GM12878 (cell line): ENCODE measurements around the gene ARHGAP5. TPM values are rescaled to one million over a fixed set of nuclear protein-coding genes. Genes with fewer than 3 reads are reported as not detected.

Source experiments
- ATAC-seq: fragments of 200-7000 bp; cut with Tn5 transposase; 3 replicates; pipeline ENCODE4 v1.9.1; 2020; ENCODE audit warnings: mild to moderate bottlenecking, moderate library complexity
- BruUV-seq: library from RNA; stranded (reverse); fragments of 400-500 nt; replicated peaks from 2 replicates; lab custom pipeline; 2021; lab: Mats Ljungman, UMichigan
- CTCF ChIA-PET: fragments of 300-600 bp; sonication (Branson Sonifier 250); formaldehyde crosslinking; extraction: SDS; loops from one replicate; lab custom pipeline; 2021; ENCODE audit warnings: inconsistent platforms; lab: Yijun Ruan, JAX
- POLR2A ChIA-PET: fragments of 350-600 bp; formaldehyde crosslinking; extraction: SDS; loops from one replicate; lab custom pipeline; 2021; ENCODE audit warnings: inconsistent platforms; lab: Charles Lee
- RAD21 ChIA-PET: fragments of 300-600 bp; sonication (Branson Sonifier 250); formaldehyde crosslinking; loops from one replicate; lab custom pipeline; 2023; ENCODE audit warnings: antibody characterized with exemption; ENCODE audit not compliant: unreplicated experiment; lab: Charles Lee
- SMC1A ChIA-PET: fragments of 300-600 bp; sonication (Branson Sonifier 250); formaldehyde crosslinking; loops from one replicate; lab custom pipeline; 2023; ENCODE audit not compliant: unreplicated experiment, uncharacterized antibody; lab: Charles Lee
- DNase-seq: peaks from one replicate; pipeline ENCODE4 v3.0.0-alpha.2; 2011; ENCODE audit warnings: low read depth, low spot score
- FAIRE-seq: peaks from 3 replicates; lab custom pipeline; 2011; peaks lifted over from hg19 to GRCh38; lab: Jason Lieb, UNC
- H2AFZ ChIP-seq: 2 replicates; pipeline ENCODE4 v1.6.0; 2011; ENCODE audit warnings: low read depth, low read length, control low read depth; ENCODE audit not compliant: control insufficient read depth
- H3K27ac ChIP-seq: 2 replicates; pipeline ENCODE4 v1.5.1; 2011; ENCODE audit warnings: control low read depth; ENCODE audit not compliant: control insufficient read depth, insufficient read depth
- H3K27me3 ChIP-seq, 2 experiments: replicated peaks in 1 of 2; 2 replicates each; pipeline versions ENCODE4 v1.6.0 to v1.6.1; 2011; ENCODE audit warnings: low read length in 1 of 2; ENCODE audit not compliant: control insufficient read depth in 2 of 2, insufficient read depth in 2 of 2
- H3K36me3 ChIP-seq, 2 experiments: 2 replicates each; pipeline ENCODE4 v1.5.1; 2011; ENCODE audit warnings: low read length in 1 of 2; ENCODE audit not compliant: control insufficient read depth in 2 of 2, insufficient read depth in 2 of 2
- H3K4me1 ChIP-seq: 2 replicates; pipeline ENCODE4 v1.6.1; 2011; ENCODE audit warnings: mild to moderate bottlenecking, low read length, moderate library complexity, mixed read lengths; ENCODE audit not compliant: control insufficient read depth, insufficient read depth
- H3K4me2 ChIP-seq: 2 replicates; pipeline ENCODE4 v1.6.0; 2011; ENCODE audit warnings: control low read depth; ENCODE audit not compliant: control insufficient read depth, insufficient read depth
- H3K4me3 ChIP-seq: fragments of 200-600 bp; sonication (generic); 2 replicates; pipeline ENCODE4 v1.5.1; 2016
- H3K79me2 ChIP-seq: 2 replicates; pipeline ENCODE4 v1.6.0; 2011; ENCODE audit warnings: low read length; ENCODE audit not compliant: control insufficient read depth, insufficient read depth
- H3K9ac ChIP-seq: 2 replicates; pipeline ENCODE4 v1.8.0; 2011; ENCODE audit warnings: low read length, control low read depth, mixed read lengths; ENCODE audit not compliant: control insufficient read depth, insufficient read depth
- H3K9me3 ChIP-seq: replicated peaks from 3 replicates; pipeline ENCODE4 v1.5.1; 2011; ENCODE audit warnings: mild to moderate bottlenecking, low read length; ENCODE audit not compliant: control insufficient read depth, insufficient read depth
- H4K20me1 ChIP-seq: 2 replicates; pipeline ENCODE4 v1.6.0; 2011; ENCODE audit not compliant: control insufficient read depth, insufficient read depth
- ATF7 ChIP-seq: fragments of 450-650 bp; IDR thresholded peaks from 2 replicates; pipeline ENCODE4 v1.6.1; 2016; ENCODE audit warnings: low read depth, mild to moderate bottlenecking
- CBFB ChIP-seq: IDR thresholded peaks from 2 replicates; pipeline ENCODE4 v1.6.1; 2016; ENCODE audit warnings: antibody characterized with exemption, low read depth
- CREM ChIP-seq: IDR thresholded peaks from 2 replicates; pipeline ENCODE4 v1.6.1; 2014; ENCODE audit warnings: antibody characterized with exemption, low read depth
- IKZF1 ChIP-seq: fragments of 450-650 bp; conservative IDR thresholded peaks from 2 replicates; pipeline ENCODE4 v1.6.1; 2017; ENCODE audit warnings: antibody characterized with exemption, mild to moderate bottlenecking
- IKZF2 ChIP-seq, 2 experiments: fragments of 450-650 bp; IDR thresholded peaks; 2 replicates each; pipeline ENCODE4 v1.6.1; 2017; ENCODE audit warnings: mild to moderate bottlenecking in 2 of 2, moderate library complexity in 2 of 2
- JUNB ChIP-seq: IDR thresholded peaks from 2 replicates; pipeline ENCODE4 v1.6.1; 2016; ENCODE audit warnings: antibody characterized with exemption, mild to moderate bottlenecking
- MTA2 ChIP-seq: fragments of 450-650 bp; IDR thresholded peaks from 2 replicates; pipeline ENCODE4 v1.6.1; 2016; ENCODE audit warnings: low read depth, mild to moderate bottlenecking, moderate library complexity
- NFYB ChIP-seq: IDR thresholded peaks from 2 replicates; pipeline ENCODE4 v1.6.1; 2011; ENCODE audit warnings: low read depth, mild to moderate bottlenecking, low read length, improper control_type of control experiment, moderate library complexity; ENCODE audit not compliant: insufficient read depth
- NR2F1 ChIP-seq: fragments of 450-650 bp; conservative IDR thresholded peaks from 2 replicates; pipeline ENCODE4 v1.6.1; 2017; ENCODE audit warnings: mild to moderate bottlenecking
- RUNX3 ChIP-seq: IDR thresholded peaks from 2 replicates; pipeline ENCODE4 v1.6.1; 2012; ENCODE audit warnings: low read length, inconsistent platforms
- WGBS: methylation state at CpG from one replicate; pipeline ENCODE4 v1.1.6; 2016; ENCODE audit warnings: low lambda C conversion rate; ENCODE audit not compliant: insufficient replicate concordance, insufficient coverage; ENCODE audit errors: missing lambda C conversion rate; 5-methylcytosine and 5-hydroxymethylcytosine counted together
- in situ Hi-C: fragments of 300-500 bp; cut with MboI; formaldehyde crosslinking; loops from 9 replicates; pipeline ENCODE4 v1.14.3; 2018; ENCODE audit warnings: mixed read lengths
- intact Hi-C: fragments of 100-400 bp; cut with micrococcal nuclease; formaldehyde crosslinking; loops from one replicate; pipeline ENCODE4 v1.14.2; 2022; ENCODE audit not compliant: unreplicated experiment
- polyA plus RNA-seq, 11 experiments: library from polyadenylated mRNA; depleted of rRNA in 4 of 11; unstranded in 6 of 11; stranded (reverse) in 5 of 11; fragments of >200 nt; fragmentation: Nextera tagmentation in 4 of 11; fragmentation: Illumina TruSeq in 1 of 11; extraction: Ambion mirVana in 4 of 11; extraction: Trizol in 1 of 11; gene quantifications; 1 replicate in 1 of 11; 2 replicates in 10 of 11; pipeline versions ENCODE4 v1.2.1 to v1.2.3, GENCODE V29; 2011 to 2016; ENCODE audit warnings: inconsistent platforms in 2 of 11, missing spikeins in 2 of 11, low read depth in 1 of 11
- total RNA-seq, 4 experiments: library from RNA; depleted of rRNA in 3 of 4; stranded (reverse); fragments of >200 nt in 3 of 4; fragmentation: Illumina TruSeq in 1 of 4; extraction: Trizol in 1 of 4; gene quantifications; 2 replicates each; pipeline versions ENCODE4 v1.2.1 to v1.2.3, GENCODE V29; 2013 to 2021
- TF ChIP-seq, protein P1 (sequence below): fragments of 450-650 bp; IDR thresholded peaks from 2 replicates; pipeline ENCODE4 v1.6.1; 2016; ENCODE audit warnings: mild to moderate bottlenecking
- TF ChIP-seq, protein P2 (sequence below): fragments of 450-650 bp; IDR thresholded peaks from 2 replicates; pipeline ENCODE4 v1.6.1; 2017; ENCODE audit warnings: mild to moderate bottlenecking, moderate library complexity

Gene ARHGAP5
- total and polyA plus RNA-seq, 10 of the 15 experiments (the other 5 are each of a cell fraction or from before 2014, with no cell fraction given): 0.91 to 19.6 (median 7.2) TPM

DNA sequence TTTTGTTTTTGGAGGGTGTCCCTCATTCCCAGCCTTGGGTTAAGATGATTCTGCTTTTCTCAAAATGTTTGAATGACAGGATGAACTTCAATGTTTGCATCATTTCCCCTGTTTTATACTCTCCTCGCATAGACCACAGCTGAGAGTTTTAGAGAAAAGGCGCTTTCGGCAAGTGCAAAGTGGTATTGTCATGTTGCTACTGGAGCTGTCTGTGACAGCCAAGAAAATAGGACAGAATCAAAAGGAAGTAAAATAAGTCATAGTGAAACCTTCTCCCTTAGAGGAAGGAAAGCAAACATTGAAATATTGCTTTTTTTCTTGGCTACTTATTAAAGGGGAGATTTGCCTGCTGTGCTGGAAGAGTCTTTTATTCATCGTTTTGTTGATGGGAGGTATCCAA, 33.5 kb upstream of the ARHGAP5 start (continued):
- TF ChIP-seq, protein P1, sequence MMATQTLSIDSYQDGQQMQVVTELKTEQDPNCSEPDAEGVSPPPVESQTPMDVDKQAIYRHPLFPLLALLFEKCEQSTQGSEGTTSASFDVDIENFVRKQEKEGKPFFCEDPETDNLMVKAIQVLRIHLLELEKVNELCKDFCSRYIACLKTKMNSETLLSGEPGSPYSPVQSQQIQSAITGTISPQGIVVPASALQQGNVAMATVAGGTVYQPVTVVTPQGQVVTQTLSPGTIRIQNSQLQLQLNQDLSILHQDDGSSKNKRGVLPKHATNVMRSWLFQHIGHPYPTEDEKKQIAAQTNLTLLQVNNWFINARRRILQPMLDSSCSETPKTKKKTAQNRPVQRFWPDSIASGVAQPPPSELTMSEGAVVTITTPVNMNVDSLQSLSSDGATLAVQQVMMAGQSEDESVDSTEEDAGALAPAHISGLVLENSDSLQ: no peak

DNA sequence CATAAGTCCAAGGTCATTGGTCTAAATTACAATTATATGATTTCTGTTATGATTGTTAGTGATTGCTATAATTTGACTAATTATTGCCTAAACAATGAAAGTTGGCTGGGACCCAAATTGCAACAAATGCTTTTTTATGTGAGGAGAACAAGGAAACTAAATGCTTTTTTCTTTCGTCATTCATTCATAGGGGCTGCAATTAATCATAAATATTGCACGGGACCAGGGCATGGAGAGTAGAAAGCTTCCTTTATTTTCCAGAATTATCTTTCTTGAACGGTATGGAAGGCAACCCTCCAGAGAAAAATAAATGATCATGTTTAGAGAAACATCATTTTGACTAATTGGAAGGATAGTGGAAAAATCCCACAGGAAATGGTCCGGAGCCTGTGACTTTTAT, 32.6 kb upstream of the ARHGAP5 start:
- Histone ChIP-seq H3K9me3 (no peaks in the 10 kb centered on the region), H3K4me3 (no peak overlapping the region), H3K4me1 (no peaks in the 10 kb centered on the region), H3K36me3 (no peaks in the 10 kb centered on the region), H2AFZ (no peak overlapping the region), H3K27ac (no peak overlapping the region), H3K79me2 (no peaks in the 10 kb centered on the region), H3K9ac (no peak overlapping the region), H4K20me1 (no peaks in the 10 kb centered on the region), H3K4me2 (no peak overlapping the region), H3K27me3 (no peaks in the 10 kb centered on the region; a peak in 1 of 4 replicates)
- ATAC-seq: no peak
- ChIA-PET POLR2A (no interaction called here), RAD21 (no interaction called here), SMC1A (interaction anchor here (1.0 kb wide), 1 partner anchor 41 kb away, joined by 3 read pairs; no protein-coding TSS in a partner anchor), CTCF (no interaction called here)
- TF ChIP-seq IKZF1 (no peak), NFYB (no peak)
- in situ Hi-C loops: no loop called here
- FAIRE-seq: no peak
- intact Hi-C loops: no loop called here
- BruUV-seq: no TSS peak
- DNase-seq: no peak
- 58% methylated on average over 4 of the region's 4 CpGs for WGBS

DNA sequence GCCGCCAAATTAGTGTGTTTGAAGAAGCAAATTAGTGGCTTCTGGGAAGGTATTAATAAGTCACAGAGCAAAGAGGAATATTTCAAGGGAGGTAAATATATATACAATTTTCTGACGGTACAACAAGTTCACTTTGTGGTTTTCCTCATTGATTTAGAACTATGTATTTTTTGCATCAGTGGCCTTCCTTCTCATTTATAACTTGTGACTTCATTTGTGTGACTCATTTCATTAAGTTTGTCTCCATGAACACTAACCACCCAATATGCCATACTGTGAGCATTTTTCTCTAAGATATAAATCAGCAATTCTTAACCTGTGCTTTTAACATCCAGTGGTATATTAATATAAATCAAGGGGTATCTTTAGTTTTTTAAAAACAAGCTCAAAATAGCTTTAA, 29.3 kb upstream of the ARHGAP5 start:
- peak; percentile 72 for ATAC-seq
- H3K27me3 ChIP-seq: no peaks in the 10 kb centered on the region
- RAD21 ChIA-PET: interaction anchor here (1.4 kb wide), 1 partner anchor 19 kb away, joined by 3 read pairs; no protein-coding TSS in a partner anchor
- intact Hi-C loops: no loop called here
- H3K9me3 ChIP-seq: no peaks in the 10 kb centered on the region
- BruUV-seq: no TSS peak
- H3K9ac ChIP-seq: no peak overlapping the region
- WGBS: 4% methylated on average over 2 of the region's 2 CpGs
- H3K4me1 ChIP-seq: no peaks in the 10 kb centered on the region
- no peak for FAIRE-seq
- POLR2A ChIA-PET: no interaction called here
- H3K79me2 ChIP-seq: no peaks in the 10 kb centered on the region
- in situ Hi-C loops: no loop called here
- CTCF ChIA-PET: interaction anchor here (1.1 to 2.0 kb wide), 4 partner anchors 13 to 512 kb away, joined by 3 to 7 read pairs (median 4); no protein-coding TSS in a partner anchor
- H3K27ac ChIP-seq: no peak overlapping the region
- DNase-seq: no peak
- H3K4me2 ChIP-seq: no peak overlapping the region
- H2AFZ ChIP-seq: no peak overlapping the region
- H3K36me3 ChIP-seq: no peaks in the 10 kb centered on the region
- H3K4me3 ChIP-seq: no peak overlapping the region
- H4K20me1 ChIP-seq: no peaks in the 10 kb centered on the region
- SMC1A ChIA-PET: interaction anchor here (1.0 to 2.5 kb wide), 3 partner anchors 30 to 205 kb away, joined by 3 to 8 read pairs (median 4); no protein-coding TSS in a partner anchor
- TF ChIP-seq IKZF2 (IDR thresholded peaks at IDR 0.05) (peak in 1 of 2 experiments; percentile 26; a peak in 2 of 4 replicates), RUNX3 (peak; percentile 58; the same call in 1 of the 2 replicates), NR2F1 (no peak; the same call in 1 of the 2 replicates), CREM (0 out of 2 replicates have a peak, but pooled peaks have one; percentile 10), MTA2 (peak; percentile 62), JUNB (peak; percentile 66), ATF7 (peak; percentile 50; the same call in 1 of the 2 replicates), CBFB (no peak)
- TF ChIP-seq, protein P2, sequence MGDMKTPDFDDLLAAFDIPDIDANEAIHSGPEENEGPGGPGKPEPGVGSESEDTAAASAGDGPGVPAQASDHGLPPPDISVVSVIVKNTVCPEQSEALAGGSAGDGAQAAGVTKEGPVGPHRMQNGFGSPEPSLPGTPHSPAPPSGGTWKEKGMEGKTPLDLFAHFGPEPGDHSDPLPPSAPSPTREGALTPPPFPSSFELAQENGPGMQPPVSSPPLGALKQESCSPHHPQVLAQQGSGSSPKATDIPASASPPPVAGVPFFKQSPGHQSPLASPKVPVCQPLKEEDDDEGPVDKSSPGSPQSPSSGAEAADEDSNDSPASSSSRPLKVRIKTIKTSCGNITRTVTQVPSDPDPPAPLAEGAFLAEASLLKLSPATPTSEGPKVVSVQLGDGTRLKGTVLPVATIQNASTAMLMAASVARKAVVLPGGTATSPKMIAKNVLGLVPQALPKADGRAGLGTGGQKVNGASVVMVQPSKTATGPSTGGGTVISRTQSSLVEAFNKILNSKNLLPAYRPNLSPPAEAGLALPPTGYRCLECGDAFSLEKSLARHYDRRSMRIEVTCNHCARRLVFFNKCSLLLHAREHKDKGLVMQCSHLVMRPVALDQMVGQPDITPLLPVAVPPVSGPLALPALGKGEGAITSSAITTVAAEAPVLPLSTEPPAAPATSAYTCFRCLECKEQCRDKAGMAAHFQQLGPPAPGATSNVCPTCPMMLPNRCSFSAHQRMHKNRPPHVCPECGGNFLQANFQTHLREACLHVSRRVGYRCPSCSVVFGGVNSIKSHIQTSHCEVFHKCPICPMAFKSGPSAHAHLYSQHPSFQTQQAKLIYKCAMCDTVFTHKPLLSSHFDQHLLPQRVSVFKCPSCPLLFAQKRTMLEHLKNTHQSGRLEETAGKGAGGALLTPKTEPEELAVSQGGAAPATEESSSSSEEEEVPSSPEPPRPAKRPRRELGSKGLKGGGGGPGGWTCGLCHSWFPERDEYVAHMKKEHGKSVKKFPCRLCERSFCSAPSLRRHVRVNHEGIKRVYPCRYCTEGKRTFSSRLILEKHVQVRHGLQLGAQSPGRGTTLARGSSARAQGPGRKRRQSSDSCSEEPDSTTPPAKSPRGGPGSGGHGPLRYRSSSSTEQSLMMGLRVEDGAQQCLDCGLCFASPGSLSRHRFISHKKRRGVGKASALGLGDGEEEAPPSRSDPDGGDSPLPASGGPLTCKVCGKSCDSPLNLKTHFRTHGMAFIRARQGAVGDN: no peak
